Panc1 (cell line): ENCODE data around the gene MIA2. TPM values are rescaled to one million over a fixed set of nuclear protein-coding genes. Genes with fewer than 3 reads are reported as not detected.

Experiments
- ATAC-seq: fragments of 200-7000 bp; cut with Tn5 transposase; 2 replicates; pipeline ENCODE4 v1.9.1; 2020; ENCODE audit warnings: mild to moderate bottlenecking, moderate library complexity
- BruUV-seq: library from RNA; stranded (reverse); fragments of 400-500 nt; replicated peaks from 2 replicates; lab custom pipeline; 2021; lab: Mats Ljungman, UMichigan
- CTCF ChIA-PET: fragments of 300-600 bp; sonication (Branson Sonifier 250); formaldehyde crosslinking; loops from one replicate; lab custom pipeline; 2022; ENCODE audit warnings: antibody characterized with exemption; lab: Charles Lee
- POLR2A ChIA-PET: fragments of 300-600 bp; sonication (Branson Sonifier 250); formaldehyde crosslinking; loops from one replicate; lab custom pipeline; 2022; ENCODE audit warnings: antibody characterized with exemption; lab: Charles Lee
- DNase-seq: peaks from one replicate; pipeline ENCODE4 v3.0.0-alpha.2; 2010; ENCODE audit warnings: low read depth, low spot score
- H3K27ac ChIP-seq: 2 replicates; pipeline ENCODE4 v1.5.1; 2011; ENCODE audit warnings: mild to moderate bottlenecking, low read length, inconsistent platforms
- H3K27me3 ChIP-seq: fragments of 200-500 bp; sonication (Bioruptor generic); 2 replicates; pipeline ENCODE4 v1.6.0; 2014; ENCODE audit warnings: low read length, inconsistent platforms; ENCODE audit not compliant: control insufficient read depth, insufficient read depth
- H3K36me3 ChIP-seq: fragments of 200-500 bp; sonication (Bioruptor generic); 2 replicates; pipeline ENCODE4 v1.5.1; 2014; ENCODE audit warnings: inconsistent platforms, mild to moderate bottlenecking, low read length, moderate library complexity; ENCODE audit not compliant: control insufficient read depth, insufficient read depth
- H3K4me1 ChIP-seq: 2 replicates; pipeline ENCODE4 v1.5.1; 2011; ENCODE audit warnings: inconsistent platforms, mild to moderate bottlenecking, low read length, moderate library complexity; ENCODE audit not compliant: control insufficient read depth, insufficient read depth
- H3K4me3 ChIP-seq, 2 experiments: 2 replicates each; pipeline ENCODE4 v1.5.1; 2011 to 2012; ENCODE audit warnings: low read depth in 2 of 2, low read length in 2 of 2, mild to moderate bottlenecking in 2 of 2, inconsistent platforms in 1 of 2, moderate library complexity in 1 of 2
- H3K9me3 ChIP-seq: fragments of 200-500 bp; sonication (Bioruptor generic); 2 replicates; pipeline ENCODE4 v1.5.1; 2014; ENCODE audit warnings: low read depth, mild to moderate bottlenecking, inconsistent platforms, low read length, moderate library complexity; ENCODE audit not compliant: control insufficient read depth, insufficient read depth
- POLR2AphosphoS5 ChIP-seq: IDR thresholded peaks from 2 replicates; pipeline ENCODE4 v1.6.1; 2012; ENCODE audit warnings: mild to moderate bottlenecking, low read depth, low read length, moderate library complexity
- SIN3A ChIP-seq: IDR thresholded peaks from 2 replicates; pipeline ENCODE4 v1.6.1; 2012; ENCODE audit warnings: low read depth, mild to moderate bottlenecking, low read length, moderate library complexity, borderline replicate concordance; ENCODE audit not compliant: insufficient read depth
- TCF7L2 ChIP-seq: IDR thresholded peaks from 2 replicates; pipeline ENCODE4 v1.6.1; 2011; ENCODE audit warnings: mild to moderate bottlenecking, low read depth, low read length, inconsistent platforms
- in situ Hi-C: cut with HindIII; loops from 2 replicates; pipeline ENCODE4 v1.10.0; 2016; ENCODE audit warnings: low sequenced_read_pairs, low pct_unique_long_range_greater_than_20kb
- intact Hi-C: fragments of 100-400 bp; cut with micrococcal nuclease; formaldehyde crosslinking; loops from one replicate; pipeline ENCODE4 v1.10.0; 2022; ENCODE audit not compliant: unreplicated experiment
- total RNA-seq: library from RNA; stranded (reverse); gene quantifications from one replicate; pipeline ENCODE4 v1.2.1, GENCODE V29; 2021; ENCODE audit not compliant: unreplicated experiment
- TF ChIP-seq, protein P1 (sequence below), 2 experiments: IDR thresholded peaks; 2 replicates each; pipeline ENCODE4 v1.6.1; 2011 to 2012; ENCODE audit warnings: low read depth in 2 of 2, control low read depth in 1 of 2, low read length in 1 of 2, mild to moderate bottlenecking in 1 of 2, moderate library complexity in 1 of 2; ENCODE audit not compliant: insufficient read depth in 1 of 2
- TF ChIP-seq, protein P2 (sequence below): fragments of 450-650 bp; IDR thresholded peaks from 2 replicates; pipeline ENCODE4 v1.5.1; 2017; ENCODE audit warnings: mild to moderate bottlenecking

The MIA2 gene
- total RNA-seq, 1 experiment from 2014 or later, result 19.2 TPM

DNA sequence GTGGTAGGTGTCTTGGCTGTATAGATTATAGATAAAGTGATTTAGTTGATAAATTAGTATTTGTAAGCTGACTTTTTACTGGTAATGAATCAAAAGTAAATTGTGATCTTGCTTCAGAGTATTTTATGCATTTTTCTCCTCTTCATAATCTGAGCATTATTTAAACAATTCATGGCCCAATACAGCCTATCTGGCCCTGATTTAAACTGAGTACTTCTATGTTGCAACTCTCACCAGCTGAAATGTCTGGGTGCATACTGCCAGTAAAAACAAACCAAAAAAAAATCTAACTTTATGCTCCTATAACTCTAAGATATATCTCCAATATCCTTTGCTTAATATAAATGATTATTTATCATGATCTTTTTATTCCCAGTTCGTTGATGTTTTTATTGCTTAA lies 86.6 kb downstream of the MIA2 start:
- no TSS peak for BruUV-seq
- H3K27ac ChIP-seq, result no peak overlapping the region
- H3K27me3 ChIP-seq, result no peaks in the 10 kb centered on the region
- ChIA-PET CTCF (no interaction called here), POLR2A (no interaction called here)
- in situ Hi-C loops, result no loop called here
- no peak for TF ChIP-seq POLR2AphosphoS5
- TF ChIP-seq, protein P1, sequence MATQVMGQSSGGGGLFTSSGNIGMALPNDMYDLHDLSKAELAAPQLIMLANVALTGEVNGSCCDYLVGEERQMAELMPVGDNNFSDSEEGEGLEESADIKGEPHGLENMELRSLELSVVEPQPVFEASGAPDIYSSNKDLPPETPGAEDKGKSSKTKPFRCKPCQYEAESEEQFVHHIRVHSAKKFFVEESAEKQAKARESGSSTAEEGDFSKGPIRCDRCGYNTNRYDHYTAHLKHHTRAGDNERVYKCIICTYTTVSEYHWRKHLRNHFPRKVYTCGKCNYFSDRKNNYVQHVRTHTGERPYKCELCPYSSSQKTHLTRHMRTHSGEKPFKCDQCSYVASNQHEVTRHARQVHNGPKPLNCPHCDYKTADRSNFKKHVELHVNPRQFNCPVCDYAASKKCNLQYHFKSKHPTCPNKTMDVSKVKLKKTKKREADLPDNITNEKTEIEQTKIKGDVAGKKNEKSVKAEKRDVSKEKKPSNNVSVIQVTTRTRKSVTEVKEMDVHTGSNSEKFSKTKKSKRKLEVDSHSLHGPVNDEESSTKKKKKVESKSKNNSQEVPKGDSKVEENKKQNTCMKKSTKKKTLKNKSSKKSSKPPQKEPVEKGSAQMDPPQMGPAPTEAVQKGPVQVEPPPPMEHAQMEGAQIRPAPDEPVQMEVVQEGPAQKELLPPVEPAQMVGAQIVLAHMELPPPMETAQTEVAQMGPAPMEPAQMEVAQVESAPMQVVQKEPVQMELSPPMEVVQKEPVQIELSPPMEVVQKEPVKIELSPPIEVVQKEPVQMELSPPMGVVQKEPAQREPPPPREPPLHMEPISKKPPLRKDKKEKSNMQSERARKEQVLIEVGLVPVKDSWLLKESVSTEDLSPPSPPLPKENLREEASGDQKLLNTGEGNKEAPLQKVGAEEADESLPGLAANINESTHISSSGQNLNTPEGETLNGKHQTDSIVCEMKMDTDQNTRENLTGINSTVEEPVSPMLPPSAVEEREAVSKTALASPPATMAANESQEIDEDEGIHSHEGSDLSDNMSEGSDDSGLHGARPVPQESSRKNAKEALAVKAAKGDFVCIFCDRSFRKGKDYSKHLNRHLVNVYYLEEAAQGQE (IDR thresholded peaks at IDR 0.05; ENCODE audit: insufficient read depth in 1 of 2, low read depth in 2 of 2, low read length in 1 of 2), result no peak
- no peak for TF ChIP-seq TCF7L2
- no peak for TF ChIP-seq SIN3A
- TF ChIP-seq, protein P2, sequence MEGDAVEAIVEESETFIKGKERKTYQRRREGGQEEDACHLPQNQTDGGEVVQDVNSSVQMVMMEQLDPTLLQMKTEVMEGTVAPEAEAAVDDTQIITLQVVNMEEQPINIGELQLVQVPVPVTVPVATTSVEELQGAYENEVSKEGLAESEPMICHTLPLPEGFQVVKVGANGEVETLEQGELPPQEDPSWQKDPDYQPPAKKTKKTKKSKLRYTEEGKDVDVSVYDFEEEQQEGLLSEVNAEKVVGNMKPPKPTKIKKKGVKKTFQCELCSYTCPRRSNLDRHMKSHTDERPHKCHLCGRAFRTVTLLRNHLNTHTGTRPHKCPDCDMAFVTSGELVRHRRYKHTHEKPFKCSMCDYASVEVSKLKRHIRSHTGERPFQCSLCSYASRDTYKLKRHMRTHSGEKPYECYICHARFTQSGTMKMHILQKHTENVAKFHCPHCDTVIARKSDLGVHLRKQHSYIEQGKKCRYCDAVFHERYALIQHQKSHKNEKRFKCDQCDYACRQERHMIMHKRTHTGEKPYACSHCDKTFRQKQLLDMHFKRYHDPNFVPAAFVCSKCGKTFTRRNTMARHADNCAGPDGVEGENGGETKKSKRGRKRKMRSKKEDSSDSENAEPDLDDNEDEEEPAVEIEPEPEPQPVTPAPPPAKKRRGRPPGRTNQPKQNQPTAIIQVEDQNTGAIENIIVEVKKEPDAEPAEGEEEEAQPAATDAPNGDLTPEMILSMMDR, result no peak
- intact Hi-C loops, result no loop called here
- no peak overlapping the region for H3K4me3 ChIP-seq
- DNase-seq, result no peak
- ATAC-seq, result no peak
- no peaks in the 10 kb centered on the region for H3K9me3 ChIP-seq
- peaks cover 4% of the 10 kb centered on the region; the same call in 1 of the 2 replicates for H3K36me3 ChIP-seq
- H3K4me1 ChIP-seq, result no peaks in the 10 kb centered on the region

DNA sequence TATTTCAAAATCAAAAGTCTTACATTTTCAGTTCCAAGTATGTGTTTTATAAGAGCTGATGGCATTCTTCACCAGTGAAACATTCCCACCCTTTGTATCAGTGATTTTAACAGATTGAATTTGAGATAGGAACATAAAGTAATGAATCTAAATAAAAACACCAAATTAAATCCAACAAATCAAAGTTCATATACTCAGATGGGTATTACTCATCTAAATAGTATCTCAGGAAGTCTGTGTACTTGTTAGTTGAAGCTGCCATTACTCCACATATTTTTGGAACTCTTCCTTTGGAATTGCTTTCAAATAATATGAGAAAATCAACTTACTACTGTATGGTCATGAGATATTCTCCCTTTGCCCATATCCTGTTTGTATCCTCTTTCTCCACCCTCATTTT lies 89.1 kb downstream of the MIA2 start:
- intact Hi-C loops, result no loop called here
- in situ Hi-C loops, result no loop called here
- ATAC-seq, result no peak
- no peaks in the 10 kb centered on the region for H3K4me1 ChIP-seq
- no TSS peak for BruUV-seq
- peaks cover 8% of the 10 kb centered on the region for H3K36me3 ChIP-seq
- no peak for DNase-seq
- CTCF ChIA-PET, result no interaction called here
- no peaks in the 10 kb centered on the region for H3K27me3 ChIP-seq
- no peak for TF ChIP-seq TCF7L2
- TF ChIP-seq, protein P1 (IDR thresholded peaks at IDR 0.05; ENCODE audit: insufficient read depth in 1 of 2, low read depth in 2 of 2, low read length in 1 of 2), result no peak
- no peak for TF ChIP-seq POLR2AphosphoS5
- TF ChIP-seq, protein P2, result no peak
- no peak for TF ChIP-seq SIN3A
- H3K4me3 ChIP-seq, result no peak overlapping the region
- H3K27ac ChIP-seq, result no peak overlapping the region
- POLR2A ChIA-PET, result no interaction called here
- no peaks in the 10 kb centered on the region for H3K9me3 ChIP-seq
